ENCODE measurements around the gene DNMT3L.
"Not testable (repeated sequence)": the region's sequence is repeated elsewhere in the genome, so short reads cannot be mapped to it uniquely, and the experiment has no call there.

DNA sequence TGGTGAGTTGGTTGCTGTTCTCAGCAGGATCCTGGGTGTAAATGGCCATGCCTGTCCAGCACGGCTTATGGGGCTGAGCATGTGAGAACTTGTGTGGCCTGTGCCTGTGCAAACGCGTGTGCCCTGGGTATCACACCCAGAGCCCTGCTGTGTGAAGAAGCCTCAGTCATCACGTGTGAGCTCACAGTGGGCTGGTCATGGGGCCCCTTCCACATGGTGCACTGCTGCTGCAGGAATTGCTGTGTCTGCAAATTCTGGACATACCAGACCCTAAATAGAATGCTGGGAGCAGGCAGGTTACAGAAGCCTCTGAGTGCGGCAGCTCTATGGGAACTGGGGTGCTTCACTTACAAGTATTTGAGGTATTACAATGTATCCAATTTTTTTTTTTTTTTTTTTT is 38.4 kb downstream of the DNMT3L start:
- TF ChIP-seq, protein P1, sequence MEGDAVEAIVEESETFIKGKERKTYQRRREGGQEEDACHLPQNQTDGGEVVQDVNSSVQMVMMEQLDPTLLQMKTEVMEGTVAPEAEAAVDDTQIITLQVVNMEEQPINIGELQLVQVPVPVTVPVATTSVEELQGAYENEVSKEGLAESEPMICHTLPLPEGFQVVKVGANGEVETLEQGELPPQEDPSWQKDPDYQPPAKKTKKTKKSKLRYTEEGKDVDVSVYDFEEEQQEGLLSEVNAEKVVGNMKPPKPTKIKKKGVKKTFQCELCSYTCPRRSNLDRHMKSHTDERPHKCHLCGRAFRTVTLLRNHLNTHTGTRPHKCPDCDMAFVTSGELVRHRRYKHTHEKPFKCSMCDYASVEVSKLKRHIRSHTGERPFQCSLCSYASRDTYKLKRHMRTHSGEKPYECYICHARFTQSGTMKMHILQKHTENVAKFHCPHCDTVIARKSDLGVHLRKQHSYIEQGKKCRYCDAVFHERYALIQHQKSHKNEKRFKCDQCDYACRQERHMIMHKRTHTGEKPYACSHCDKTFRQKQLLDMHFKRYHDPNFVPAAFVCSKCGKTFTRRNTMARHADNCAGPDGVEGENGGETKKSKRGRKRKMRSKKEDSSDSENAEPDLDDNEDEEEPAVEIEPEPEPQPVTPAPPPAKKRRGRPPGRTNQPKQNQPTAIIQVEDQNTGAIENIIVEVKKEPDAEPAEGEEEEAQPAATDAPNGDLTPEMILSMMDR (IDR thresholded peaks at IDR 0.05; ENCODE audit: low read length), result not testable (repeated sequence)
- not testable (repeated sequence) for TF ChIP-seq EZH2 (optimal IDR thresholded peaks at IDR 0.05; ENCODE audit: low read depth, low read length); EZH2phosphoT487 (IDR thresholded peaks at IDR 0.05; ENCODE audit: low read length)
